AG09319 (cell line): Measurements from ENCODE around the gene DUS1L.

Source experiments
- DNase-seq: peaks from one replicate; pipeline ENCODE4 v3.0.0-alpha.2; 2010; ENCODE audit warnings: low read depth; ENCODE audit errors: extremely low read depth
- TF ChIP-seq, protein P1 (sequence below): IDR thresholded peaks from 2 replicates; pipeline ENCODE4 v1.5.1; 2011; ENCODE audit warnings: low read depth, mild to moderate bottlenecking, inconsistent platforms, low read length, moderate library complexity

Gene DUS1L

DNA sequence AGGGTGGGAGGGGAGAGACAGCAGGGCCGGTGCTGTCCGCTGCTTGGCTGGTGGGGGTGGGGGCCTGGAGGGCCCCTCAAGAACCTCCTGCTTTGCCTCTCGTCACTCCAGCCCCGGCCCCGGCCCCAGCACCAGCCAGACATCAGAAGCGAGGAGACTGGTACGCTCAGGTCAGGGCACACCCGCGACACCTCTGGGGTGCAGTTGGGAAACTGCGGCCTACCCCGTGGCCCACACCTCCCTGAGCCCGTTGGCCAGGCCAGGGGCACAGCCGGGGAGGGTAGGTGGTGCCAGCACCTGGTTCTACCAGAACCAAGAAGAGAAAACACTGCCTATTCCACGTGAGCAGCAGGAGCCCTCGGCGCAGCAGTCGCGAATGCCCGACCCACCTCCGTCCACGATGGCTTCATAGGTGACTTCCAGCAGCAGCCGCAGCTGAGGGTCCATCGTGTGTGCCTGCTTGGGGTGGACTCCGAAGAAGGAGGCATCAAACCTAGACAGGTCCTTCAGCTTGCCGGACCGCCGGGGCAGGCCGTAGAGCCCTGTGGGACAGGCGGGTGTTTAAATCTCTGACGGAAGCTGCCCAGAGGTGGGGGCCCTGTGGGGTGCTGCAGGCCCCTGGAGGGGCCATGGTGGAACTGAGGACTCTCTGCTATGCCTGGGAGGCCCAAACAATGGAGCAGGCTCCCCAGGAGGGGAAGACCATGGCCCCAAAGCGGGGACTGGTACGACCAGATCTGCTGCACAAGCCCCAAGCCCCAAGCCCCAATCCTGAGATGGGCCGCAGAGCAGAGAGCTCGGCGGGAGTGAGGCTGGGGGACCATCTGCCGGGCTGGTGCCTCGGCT, 29.6 kb upstream of the DUS1L start:
- TF ChIP-seq, protein P1, sequence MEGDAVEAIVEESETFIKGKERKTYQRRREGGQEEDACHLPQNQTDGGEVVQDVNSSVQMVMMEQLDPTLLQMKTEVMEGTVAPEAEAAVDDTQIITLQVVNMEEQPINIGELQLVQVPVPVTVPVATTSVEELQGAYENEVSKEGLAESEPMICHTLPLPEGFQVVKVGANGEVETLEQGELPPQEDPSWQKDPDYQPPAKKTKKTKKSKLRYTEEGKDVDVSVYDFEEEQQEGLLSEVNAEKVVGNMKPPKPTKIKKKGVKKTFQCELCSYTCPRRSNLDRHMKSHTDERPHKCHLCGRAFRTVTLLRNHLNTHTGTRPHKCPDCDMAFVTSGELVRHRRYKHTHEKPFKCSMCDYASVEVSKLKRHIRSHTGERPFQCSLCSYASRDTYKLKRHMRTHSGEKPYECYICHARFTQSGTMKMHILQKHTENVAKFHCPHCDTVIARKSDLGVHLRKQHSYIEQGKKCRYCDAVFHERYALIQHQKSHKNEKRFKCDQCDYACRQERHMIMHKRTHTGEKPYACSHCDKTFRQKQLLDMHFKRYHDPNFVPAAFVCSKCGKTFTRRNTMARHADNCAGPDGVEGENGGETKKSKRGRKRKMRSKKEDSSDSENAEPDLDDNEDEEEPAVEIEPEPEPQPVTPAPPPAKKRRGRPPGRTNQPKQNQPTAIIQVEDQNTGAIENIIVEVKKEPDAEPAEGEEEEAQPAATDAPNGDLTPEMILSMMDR = no peak

DNA sequence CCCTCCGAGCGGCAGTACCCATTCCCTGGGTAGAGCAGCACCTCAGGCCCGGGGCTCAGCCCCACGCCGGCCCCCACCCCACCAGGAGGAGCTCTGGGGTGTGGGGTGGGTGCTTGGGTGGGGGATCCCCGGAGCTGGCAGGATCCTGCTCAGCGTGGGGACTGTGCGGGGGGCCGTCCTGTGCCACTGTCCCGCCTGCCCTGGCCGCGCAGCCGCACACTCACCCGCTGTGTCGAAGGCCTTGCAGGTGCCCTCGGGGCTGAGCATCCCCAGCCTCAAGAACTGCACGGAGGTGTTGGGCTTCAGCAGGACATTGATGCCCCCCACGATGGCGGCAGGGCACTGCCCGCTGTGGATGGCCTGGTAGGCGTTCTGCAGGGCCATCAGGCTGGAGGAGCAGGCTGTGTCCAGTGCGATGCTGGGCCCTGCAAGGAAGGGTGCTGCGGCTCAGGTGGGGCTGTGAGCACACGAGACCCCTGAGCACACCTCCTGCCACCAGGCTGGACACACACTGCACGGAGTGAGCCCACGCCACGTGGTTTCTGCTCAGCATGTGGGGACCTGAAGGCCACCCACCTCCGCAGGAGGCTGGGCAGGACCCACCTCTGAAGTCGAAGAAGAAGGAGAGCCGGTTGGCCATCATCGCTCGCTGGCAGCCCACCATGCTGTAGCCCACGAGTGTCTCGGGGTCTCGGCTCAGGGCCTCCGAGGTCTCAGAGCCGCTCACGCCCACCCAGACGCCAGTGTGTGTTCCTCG, 27.6 kb upstream of the DUS1L start:
- DNase-seq = no peak
- TF ChIP-seq, protein P1 = no peak

More for the DNA sequence above, 29.6 kb upstream of the DUS1L start:
- no peak for DNase-seq

DNA sequence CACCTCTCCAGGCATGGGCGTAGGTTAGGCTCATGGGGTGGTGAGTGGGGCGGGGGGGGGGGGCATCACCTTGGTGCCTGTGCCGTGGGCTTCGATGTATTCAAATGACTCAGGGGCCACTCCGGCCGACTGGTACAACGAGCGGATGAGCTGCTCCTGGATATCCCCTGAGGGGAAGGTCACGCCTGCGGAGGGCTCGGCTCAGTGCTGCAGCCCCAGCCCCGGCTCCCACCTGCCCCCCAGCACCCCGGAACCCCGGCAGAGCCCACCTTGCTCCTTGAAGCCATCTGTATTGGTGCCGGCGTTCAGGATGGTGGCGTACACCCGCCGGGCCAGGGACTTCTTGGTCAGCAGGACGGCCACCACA, 27.0 kb upstream of the DUS1L start:
- DNase-seq = no peak
- TF ChIP-seq, protein P1 = no peak

DNA sequence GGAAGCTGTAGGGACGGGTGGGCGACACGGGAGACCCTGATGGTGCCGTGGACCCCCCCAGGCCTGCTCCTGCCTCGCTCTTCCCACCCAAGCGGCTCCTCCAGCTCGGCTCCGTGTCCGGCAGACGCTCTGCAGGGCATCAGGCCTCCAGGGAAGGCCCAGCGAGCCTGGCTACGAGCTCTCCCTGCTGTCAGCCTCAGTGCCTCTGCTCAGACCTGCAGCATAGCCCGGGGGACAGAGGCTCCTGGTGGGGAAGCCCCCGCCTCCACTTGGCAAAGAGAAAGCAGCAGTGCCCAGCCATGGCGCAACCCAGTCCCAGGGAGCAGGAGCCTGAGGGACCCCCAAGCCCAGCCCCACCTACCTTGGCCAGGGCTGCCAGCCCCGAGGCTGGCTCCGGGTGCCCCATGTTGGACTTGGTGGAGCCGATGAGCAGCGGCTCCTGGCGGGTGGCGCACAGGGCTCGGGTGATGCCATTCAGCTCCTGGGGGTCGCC, 26.5 kb upstream of the DUS1L start:
- TF ChIP-seq, protein P1 = no peak
- DNase-seq = no peak

DNA sequence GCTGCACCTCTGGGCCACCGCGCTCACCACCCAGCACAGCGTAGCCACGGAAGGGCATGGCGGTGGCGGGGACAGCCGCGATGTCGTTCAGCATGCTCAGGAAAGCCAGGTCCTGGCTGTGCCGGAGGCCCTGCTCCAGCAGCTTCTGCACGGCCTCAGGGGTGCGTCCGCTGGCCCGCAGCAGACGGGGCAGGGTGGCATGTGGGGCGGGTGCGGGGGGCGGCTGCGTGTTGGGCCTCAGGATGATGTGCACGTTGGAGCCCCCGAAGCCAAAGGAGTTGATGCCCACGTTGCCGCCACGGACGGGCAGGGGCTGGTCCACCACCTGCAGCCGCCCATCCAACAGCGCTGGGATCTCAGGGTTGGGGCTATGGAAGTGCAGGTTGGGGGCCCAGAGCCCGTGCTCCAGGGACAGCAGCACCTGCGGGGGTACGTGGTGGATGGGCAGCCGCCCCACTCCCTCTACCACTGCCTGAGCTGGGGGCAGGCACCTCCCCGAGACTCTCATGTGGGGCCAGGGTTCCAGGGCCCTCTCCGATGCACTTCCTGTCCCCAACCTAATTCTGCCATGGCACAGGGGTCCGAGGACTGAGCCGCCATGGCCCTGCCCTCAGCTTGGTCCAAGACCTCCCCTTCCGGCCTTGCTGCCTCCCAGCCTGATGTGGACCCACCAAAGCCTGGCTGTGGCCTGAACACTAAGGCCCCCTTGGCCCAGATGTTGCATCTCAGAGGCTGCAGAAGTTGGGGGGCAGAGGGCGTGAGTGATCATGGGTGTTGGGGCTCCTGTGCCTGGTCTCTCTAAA, 25.9 kb upstream of the DUS1L start:
- no peak for DNase-seq
- TF ChIP-seq, protein P1 = no peak

DNA sequence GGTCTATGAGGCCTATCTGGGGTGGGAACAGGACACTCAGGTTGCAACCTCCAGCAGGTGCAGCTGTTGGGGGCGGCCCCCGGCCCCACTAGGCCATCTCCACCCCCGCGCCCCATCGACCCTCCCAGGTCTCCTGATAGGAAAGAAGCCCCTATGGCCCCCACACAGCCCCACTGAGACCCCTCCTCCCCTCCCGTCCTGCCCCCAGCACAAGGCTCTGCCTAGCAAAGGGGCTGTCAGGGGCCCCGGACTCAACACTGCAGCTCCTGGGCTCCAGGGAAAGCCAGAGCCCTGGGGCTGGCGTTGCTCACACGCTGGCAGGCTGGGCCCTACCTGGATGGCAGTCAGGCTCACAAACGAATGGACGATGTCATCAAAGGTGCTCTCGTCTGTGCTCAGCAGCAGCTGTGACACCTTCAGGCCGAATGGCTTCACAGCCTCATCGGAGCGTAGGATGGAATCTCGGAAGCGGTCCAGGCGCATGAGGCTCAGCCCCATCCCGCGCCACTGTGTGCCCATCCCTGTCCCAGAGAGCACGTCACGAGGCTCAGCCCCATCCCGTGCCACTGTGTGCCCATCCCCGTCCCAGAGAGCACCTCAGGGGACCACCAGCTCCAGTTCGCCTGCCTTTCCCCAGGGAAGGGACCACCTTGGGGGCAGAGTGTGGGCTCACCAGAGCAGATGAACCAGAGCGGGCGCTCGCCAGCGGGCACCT, 25.1 kb upstream of the DUS1L start:
- TF ChIP-seq, protein P1 = no peak

More for the DNA sequence above, 25.1 kb upstream of the DUS1L start:
- DNase-seq = no peak
